Hepatic stellate cell (primary cell): ENCODE data around the gene SMPD2.
"Not testable (repeated sequence)": the region's sequence is repeated elsewhere in the genome, so short reads cannot be mapped to it uniquely, and the experiment has no call there.

Source experiments
- DNase-seq: peaks from one replicate; pipeline ENCODE4 v3.0.0; 2011; ENCODE audit warnings: low spot score

The SMPD2 gene

GRCh38 chr6:109461205-109461604, 20.7 kb downstream of the SMPD2 start:
- not testable (repeated sequence) for DNase-seq

- DNase-seq: no peak
Measured at GRCh38 chr6:109461733-109462526, 21.4 kb downstream of the SMPD2 start.

- DNase-seq: no peak
Measured at GRCh38 chr6:109465772-109466171, 25.2 kb downstream of the SMPD2 start.

- no peak for DNase-seq
Measured at GRCh38 chr6:109466212-109466923, 25.8 kb downstream of the SMPD2 start.

GRCh38 chr6:109467696-109468095, 27.2 kb downstream of the SMPD2 start:
- no peak for DNase-seq

GRCh38 chr6:109469591-109470189, 29.2 kb downstream of the SMPD2 start:
- DNase-seq: no peak

- DNase-seq: no peak
Measured at GRCh38 chr6:109471105-109471810, 30.7 kb downstream of the SMPD2 start.

- no peak for DNase-seq
Measured at GRCh38 chr6:109472132-109472995, 31.8 kb downstream of the SMPD2 start.

- DNase-seq: no peak
Measured at GRCh38 chr6:109473120-109473519, 32.6 kb downstream of the SMPD2 start.

GRCh38 chr6:109474995-109475394, 34.5 kb downstream of the SMPD2 start:
- DNase-seq: no peak

GRCh38 chr6:109475625-109476024, 35.1 kb downstream of the SMPD2 start:
- no peak for DNase-seq

- no peak for DNase-seq
Measured at GRCh38 chr6:109477184-109477583, 36.7 kb downstream of the SMPD2 start.

GRCh38 chr6:109477725-109478124, 37.2 kb downstream of the SMPD2 start:
- DNase-seq: no peak

GRCh38 chr6:109478222-109478805, 37.8 kb downstream of the SMPD2 start:
- no peak for DNase-seq

- no peak for DNase-seq
Measured at GRCh38 chr6:109478841-109479624, 38.5 kb downstream of the SMPD2 start.

- no peak for DNase-seq
Measured at GRCh38 chr6:109480993-109481480, 40.5 kb downstream of the SMPD2 start.

- peak; percentile 88 for DNase-seq
Measured at GRCh38 chr6:109482905-109483734, 42.6 kb downstream of the SMPD2 start, which contains the start of gene ZBTB24. Gene ZBTB24 (minus strand): TSS chr6:109483219. CDS start chr6:109482026, 1,193 bp downstream.

- DNase-seq: no peak
Measured at GRCh38 chr6:109483735-109484057, 43.2 kb downstream of the SMPD2 start.

- no peak for DNase-seq
Measured at GRCh38 chr6:109484122-109484521, 43.6 kb downstream of the SMPD2 start.
